IPS-18a (cell line): ENCODE results near the gene OLAH.

Source experiments
- H3K27ac ChIP-seq: one replicate; pipeline ENCODE4 v1.5.1; 2013; ENCODE audit warnings: low read length
- H3K27me3 ChIP-seq: one replicate; pipeline ENCODE4 v1.6.1; 2013; ENCODE audit warnings: mild to moderate bottlenecking, low read length; ENCODE audit not compliant: control insufficient read depth, insufficient read depth
- H3K36me3 ChIP-seq: one replicate; pipeline ENCODE4 v1.6.1; 2013; ENCODE audit warnings: low read depth, low read length; ENCODE audit not compliant: control insufficient read depth
- H3K4me1 ChIP-seq: one replicate; pipeline ENCODE4 v1.6.1; 2013; ENCODE audit warnings: low read depth, low read length; ENCODE audit not compliant: control insufficient read depth
- H3K4me3 ChIP-seq: one replicate; pipeline ENCODE4 v1.5.1; 2013; ENCODE audit warnings: low read length
- H3K9ac ChIP-seq: one replicate; pipeline ENCODE4 v1.6.1; 2013; ENCODE audit warnings: mild to moderate bottlenecking, low read length, moderate library complexity
- H3K9me3 ChIP-seq: one replicate; pipeline ENCODE4 v1.6.1; 2013; ENCODE audit warnings: low read depth, low read length; ENCODE audit not compliant: control insufficient read depth

The OLAH gene

DNA sequence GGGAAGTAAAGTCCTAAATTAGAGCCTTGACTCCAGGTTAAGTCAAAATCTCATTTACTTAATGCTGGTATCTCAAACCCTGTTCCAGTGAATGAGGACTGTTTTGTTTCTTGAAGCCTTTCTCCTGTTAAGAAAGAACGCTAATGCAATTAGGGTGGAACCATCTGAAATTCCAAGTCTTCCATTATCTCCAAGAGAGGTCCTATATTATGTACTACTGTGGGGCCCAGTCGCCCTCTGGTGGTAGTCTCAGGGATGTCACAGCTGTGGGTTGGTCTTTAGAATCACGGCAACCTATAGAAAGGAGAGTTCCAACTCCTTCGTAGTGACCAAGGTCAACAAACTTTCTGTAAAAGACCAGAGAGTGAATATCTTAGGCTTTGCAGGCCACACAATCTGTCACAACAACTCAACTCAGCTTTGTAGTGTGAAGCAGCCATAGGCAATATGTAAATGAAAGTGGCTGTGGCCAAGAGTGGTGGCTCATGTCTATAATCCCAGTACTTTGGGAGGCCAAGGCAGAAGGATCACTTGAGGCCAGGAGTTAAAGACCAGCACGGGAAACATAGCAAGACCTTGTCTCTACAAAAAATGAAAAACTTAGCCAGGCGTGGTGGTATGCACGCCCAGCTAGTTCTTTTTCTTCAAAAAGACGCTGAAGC, 62.7 kb downstream of the OLAH start:
- Histone ChIP-seq H3K36me3 (peaks cover 40% of the 10 kb centered on the region), H3K9ac (no peak overlapping the region), H3K9me3 (no peaks in the 10 kb centered on the region), H3K4me3 (no peak overlapping the region), H3K4me1 (no peaks in the 10 kb centered on the region), H3K27me3 (no peaks in the 10 kb centered on the region), H3K27ac (no peak overlapping the region)

DNA sequence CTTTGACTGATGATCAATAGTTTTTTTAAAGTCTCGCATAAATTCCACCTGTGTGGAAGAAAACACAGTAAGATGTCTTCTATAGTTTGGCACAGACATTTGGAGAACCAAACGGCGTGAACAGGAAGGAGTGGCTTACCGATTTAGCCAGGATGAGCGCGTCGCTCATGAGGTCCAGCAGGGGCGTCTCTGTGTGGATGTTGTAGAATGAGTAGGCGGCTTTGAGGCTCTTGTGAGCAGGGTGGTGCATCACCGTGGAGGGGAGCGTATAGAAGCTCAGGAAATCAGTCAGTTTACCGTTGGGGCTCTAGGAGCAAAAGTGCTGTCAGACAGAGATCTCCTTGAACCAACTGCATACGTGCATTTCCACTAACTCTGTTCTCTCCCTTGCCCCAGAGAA, 68.9 kb downstream of the OLAH start:
- Histone ChIP-seq H3K36me3 (peaks cover 15% of the 10 kb centered on the region), H3K9ac (no peak overlapping the region), H3K27ac (no peak overlapping the region), H3K4me1 (no peaks in the 10 kb centered on the region), H3K9me3 (no peaks in the 10 kb centered on the region), H3K27me3 (no peaks in the 10 kb centered on the region), H3K4me3 (no peak overlapping the region)

DNA sequence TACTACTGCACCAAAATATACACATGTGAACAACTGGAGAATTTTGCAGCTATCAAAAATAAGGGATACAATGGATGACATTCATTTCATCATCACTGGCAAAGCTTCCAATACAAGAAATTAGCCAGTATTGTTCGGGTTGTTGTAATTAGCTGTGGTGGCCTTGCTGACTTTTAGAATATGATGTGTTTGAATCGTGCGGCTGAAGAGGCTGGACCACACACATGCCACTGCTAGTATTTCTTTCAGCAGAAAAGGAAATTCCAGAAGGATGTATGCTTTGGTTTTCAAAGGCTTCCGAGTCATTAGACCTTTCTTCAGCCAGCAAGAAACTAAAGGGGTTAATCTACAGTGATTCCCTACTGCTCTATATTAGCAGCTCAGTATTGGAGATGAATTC, 70.0 kb downstream of the OLAH start:
- Histone ChIP-seq H3K9ac (no peak overlapping the region), H3K27ac (no peak overlapping the region), H3K9me3 (no peaks in the 10 kb centered on the region), H3K4me1 (no peaks in the 10 kb centered on the region), H3K4me3 (no peak overlapping the region), H3K27me3 (no peaks in the 10 kb centered on the region), H3K36me3 (peaks cover 8% of the 10 kb centered on the region)

DNA sequence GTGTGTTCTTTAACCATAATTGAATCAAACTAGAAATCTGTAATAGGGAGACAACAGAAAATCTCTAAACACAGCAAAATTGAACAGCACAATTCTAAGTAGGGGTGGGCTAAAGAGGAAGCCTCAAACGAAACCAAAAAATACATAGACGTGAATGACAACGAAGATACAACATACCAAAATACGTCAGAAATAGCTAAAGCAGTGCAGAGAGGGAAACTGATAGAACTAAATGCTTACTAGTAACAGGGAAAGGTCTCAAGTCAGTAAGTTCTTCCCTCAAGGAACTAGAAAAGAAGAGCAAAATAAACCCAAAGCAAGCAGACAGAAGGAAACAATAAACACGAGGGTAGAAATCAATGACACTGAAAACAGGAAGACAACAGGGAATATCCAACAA, 72.5 kb downstream of the OLAH start:
- Histone ChIP-seq H3K27ac (no peak overlapping the region), H3K4me1 (no peaks in the 10 kb centered on the region), H3K9ac (no peak overlapping the region), H3K4me3 (no peak overlapping the region), H3K27me3 (no peaks in the 10 kb centered on the region), H3K36me3 (peaks cover 9% of the 10 kb centered on the region), H3K9me3 (no peaks in the 10 kb centered on the region)

DNA sequence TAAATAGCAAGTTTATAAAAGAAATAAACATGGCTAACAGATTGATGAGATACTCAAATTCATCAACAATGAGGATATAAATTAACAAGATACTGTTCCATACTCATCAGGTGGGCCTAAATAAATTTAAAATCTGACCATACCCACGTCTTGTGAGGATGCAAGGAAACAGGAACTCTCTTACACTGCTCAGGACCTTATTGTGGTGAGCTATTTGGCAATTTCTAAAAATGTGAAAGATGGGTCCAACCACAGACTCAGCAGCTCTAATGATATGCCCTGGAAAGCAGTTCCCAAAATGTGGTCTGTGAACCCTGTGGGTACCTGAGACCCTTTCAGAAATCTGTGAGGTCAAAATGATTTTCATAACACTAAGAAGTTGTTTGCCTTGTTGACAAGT, 74.9 kb downstream of the OLAH start:
- Histone ChIP-seq H3K9me3 (no peaks in the 10 kb centered on the region), H3K9ac (no peak overlapping the region), H3K4me3 (no peak overlapping the region), H3K27me3 (no peaks in the 10 kb centered on the region), H3K4me1 (no peaks in the 10 kb centered on the region), H3K27ac (no peak overlapping the region), H3K36me3 (peaks cover 9% of the 10 kb centered on the region)

DNA sequence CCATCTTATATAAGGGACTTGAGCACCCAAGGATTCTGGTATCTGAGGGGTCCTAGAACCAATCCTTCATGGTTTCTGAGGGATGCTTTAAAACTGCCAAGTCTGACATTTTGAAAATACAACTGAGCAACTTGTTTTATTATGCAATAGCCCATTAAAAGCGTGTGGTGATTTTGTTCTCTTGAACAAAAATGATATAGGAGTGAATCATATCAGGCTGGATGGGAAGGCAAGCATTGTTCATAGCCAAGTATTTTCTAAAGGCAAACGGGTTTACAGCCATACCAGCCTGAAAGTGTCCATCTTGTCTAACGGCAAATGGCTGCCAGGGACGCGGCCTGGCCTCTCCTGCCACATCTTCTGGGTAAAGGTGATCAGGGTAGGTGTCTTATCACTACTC, 76.8 kb downstream of the OLAH start:
- H3K27ac ChIP-seq: no peak overlapping the region

DNA sequence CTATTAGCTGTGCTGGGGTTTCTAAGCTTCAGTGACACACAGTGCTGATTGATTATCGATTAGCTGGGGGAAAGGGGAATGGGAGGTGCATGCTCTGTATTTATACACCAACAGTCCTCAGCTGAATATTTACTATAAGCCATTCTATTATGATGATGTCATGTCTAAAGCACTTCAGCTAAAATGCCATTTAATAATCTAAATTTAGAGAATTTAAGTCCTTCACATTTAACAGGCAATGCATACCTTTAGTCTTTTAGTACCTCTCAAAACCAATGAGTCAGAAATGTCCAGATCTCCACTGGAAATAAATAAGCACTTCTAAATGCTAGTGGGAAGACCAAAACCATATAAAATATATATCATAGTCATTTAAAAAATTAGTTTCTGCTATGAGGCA, 78.0 kb downstream of the OLAH start:
- Histone ChIP-seq H3K4me1 (no peaks in the 10 kb centered on the region), H3K27ac (no peak overlapping the region), H3K4me3 (no peak overlapping the region), H3K9me3 (no peaks in the 10 kb centered on the region), H3K9ac (no peak overlapping the region), H3K36me3 (peaks cover 11% of the 10 kb centered on the region), H3K27me3 (no peaks in the 10 kb centered on the region)

More for the DNA sequence above, 76.8 kb downstream of the OLAH start:
- Histone ChIP-seq H3K9ac (no peak overlapping the region), H3K36me3 (peaks cover 13% of the 10 kb centered on the region), H3K9me3 (no peaks in the 10 kb centered on the region), H3K27me3 (no peaks in the 10 kb centered on the region), H3K4me1 (no peaks in the 10 kb centered on the region), H3K4me3 (no peak overlapping the region)

DNA sequence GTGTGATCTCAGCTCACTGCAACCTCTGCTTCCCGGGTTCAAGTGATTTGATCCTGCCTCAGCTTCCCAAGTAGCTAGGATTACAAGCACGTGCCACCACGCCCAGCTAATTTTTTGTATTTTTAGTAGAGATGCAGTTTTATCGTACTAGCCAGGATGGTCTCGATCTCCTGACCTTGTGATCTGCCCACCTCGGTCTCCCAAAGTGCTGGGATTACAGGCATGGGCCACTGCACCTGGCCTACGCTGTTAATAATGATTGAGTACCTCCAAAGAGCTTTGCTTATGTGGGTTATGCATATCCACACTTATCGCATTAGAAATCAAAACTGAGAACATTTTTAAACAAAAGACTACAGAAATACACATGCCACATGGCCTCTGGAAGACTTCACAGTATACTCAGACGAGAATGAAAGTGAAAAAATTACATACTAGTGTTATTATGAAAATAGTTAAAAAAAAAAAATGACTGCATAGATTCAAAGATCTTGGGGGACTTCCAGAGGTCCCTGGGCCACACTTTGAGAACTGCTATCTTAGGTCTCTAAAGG, 78.8 kb downstream of the OLAH start:
- no peaks in the 10 kb centered on the region for H3K27me3 ChIP-seq
- H3K27ac ChIP-seq: no peak overlapping the region
- no peak overlapping the region for H3K4me3 ChIP-seq
- H3K36me3 ChIP-seq: peaks cover 11% of the 10 kb centered on the region
- H3K9me3 ChIP-seq: no peaks in the 10 kb centered on the region
- no peaks in the 10 kb centered on the region for H3K4me1 ChIP-seq
- no peak overlapping the region for H3K9ac ChIP-seq
